ENCODE measurements around the gene CHST11.

Gene CHST11

DNA sequence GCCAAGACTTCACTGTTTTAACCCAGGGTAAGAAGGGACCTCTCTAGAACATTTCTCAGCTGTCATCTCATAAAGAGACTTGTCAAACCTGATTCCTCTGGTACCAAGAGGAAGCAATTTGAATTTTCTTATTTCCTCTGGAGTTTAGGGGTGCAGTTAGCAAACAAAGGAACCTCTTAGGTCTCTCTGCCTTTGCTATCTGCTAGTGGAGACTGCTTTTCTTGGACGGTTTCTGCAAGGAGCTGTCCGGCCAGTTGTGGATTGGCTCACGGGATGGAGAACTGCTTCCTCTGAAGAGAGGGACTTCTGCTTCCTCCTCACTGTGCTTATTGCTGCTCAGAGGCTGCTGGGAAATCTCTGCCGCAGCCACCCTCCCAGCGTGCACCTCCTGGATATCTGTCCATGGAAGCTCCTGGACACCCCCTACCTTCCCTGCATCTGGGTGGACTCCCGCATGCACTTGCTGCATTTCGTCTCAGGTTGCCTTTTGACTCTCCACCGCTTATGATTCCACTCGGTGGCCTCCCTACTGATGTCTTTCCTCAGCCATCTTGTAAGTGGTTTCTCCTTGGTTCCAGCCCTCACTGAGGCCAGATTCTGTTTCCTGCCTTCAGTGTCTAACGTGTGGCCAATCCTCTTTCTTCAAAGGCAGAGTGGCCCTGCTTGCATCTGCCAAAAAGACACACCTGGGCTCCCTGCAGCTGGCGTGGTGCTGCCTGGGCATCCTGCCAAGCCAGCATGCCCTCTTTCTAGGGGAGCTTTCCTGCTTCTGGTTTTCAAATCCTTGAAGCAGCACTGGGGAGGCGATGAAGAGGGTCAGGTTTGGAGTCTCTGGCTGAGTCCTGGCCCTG lies 187.3 kb downstream of the CHST11 start:
- in situ Hi-C loops (cut with MboI; ENCODE audit: low sequenced_read_pairs): no loop called here

DNA sequence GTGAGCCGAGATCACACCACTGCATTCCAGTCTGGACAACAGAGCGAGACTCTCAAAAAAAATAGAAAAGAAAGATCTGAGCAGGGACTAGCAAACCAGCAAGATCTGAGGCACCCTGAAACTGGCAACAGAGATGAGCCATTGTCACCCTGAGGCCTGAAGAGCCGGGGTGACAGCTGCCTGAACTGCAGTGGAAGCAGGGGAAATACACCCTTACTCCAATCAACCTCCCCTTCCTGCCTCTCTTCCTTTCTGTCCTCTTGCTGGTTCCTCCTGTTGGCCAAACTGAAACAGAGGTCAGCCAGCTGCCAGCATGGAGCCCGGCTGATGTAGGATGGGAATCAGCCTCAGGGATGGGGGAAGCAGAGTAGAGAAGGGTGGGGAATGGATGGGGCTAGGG lies 192.0 kb downstream of the CHST11 start:
- in situ Hi-C loops (cut with MboI; ENCODE audit: low sequenced_read_pairs): no loop called here

DNA sequence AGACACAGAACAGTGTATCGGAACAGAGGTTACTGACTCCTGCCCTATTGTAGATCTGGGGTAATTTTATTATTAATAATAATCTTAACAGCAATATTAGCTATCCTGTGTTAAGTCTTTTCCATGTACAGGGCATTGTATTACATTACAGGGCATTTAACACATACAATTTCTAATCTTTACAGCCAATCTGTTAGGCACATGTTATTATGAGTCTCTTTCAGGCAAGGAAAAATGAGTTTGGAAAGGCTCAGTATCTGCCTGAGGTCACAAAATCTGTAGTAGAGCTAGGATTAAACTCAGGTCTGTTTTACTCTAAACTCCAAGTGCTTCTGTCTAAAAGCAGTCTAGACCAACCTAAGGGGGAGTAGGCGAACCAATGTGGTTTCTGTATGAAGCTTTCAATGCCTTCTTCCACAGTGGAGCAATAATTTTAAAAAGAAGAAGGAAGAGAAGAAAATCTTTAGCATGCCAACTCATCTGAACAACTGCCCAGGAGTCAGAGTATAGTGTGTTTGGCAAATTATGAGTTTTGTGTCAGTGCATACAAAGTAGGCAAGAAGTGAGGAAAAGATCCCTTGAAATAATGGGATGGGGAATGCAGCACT lies 192.6 kb downstream of the CHST11 start:
- in situ Hi-C loops (cut with MboI; ENCODE audit: low sequenced_read_pairs): no loop called here

DNA sequence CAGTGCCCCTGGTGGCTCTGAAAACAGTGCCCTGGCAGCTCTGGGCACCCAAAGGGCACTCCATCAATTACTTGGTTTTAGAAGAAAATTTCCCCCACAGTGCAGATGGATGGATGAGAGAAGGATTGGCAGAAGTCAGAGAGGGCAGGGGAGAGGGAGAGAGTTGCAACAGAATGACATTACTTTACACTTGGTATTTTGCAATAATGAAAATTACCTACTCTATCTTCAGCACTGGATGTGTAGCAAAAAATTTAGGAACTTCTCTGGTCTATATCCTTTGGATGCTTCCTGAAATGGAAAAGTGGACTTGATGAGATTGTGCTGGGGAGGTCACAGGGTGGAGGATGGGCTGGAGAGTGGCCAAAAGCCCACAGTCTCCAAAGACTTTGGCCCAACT lies 193.2 kb downstream of the CHST11 start:
- in situ Hi-C loops (cut with MboI; ENCODE audit: low sequenced_read_pairs): no loop called here

DNA sequence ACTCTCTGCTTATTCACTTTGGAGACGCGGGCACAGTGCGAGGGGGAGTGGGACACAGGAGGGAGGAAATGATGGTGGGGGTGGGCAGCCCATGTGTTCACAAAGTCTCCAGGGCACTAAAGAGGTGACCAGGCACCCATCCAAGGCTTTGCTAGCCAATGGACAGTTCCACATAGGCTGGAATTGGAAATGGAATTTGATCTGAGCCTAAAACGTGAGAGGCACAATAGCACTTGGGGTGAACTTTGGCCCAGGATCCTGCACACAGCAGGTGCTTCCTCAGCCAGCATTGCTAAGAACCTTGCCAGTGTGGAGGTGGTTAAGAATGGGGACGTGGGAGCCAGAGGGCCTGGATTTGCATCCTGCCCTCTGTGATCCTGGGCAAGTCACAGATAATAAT lies 193.8 kb downstream of the CHST11 start:
- in situ Hi-C loops (cut with MboI; ENCODE audit: low sequenced_read_pairs): no loop called here

DNA sequence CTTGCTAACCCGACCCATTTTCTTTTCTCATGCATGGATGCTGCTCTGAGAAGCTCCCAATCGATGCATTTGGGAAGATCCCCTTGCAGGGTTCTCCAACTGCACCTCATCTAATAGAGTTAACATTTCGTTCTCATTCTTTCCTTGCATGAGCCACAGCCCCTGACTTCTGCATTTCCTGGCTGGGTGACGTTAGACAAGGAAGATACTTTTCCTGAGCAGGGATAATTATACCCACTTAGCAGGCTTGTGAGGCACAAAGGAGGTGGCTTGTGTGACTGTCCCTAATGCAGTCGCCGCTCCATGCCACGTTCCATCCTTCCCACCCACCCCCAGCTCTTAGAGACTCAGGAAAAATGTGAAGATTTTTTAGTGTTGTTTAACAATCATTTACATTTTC lies 195.1 kb downstream of the CHST11 start:
- in situ Hi-C loops (cut with MboI; ENCODE audit: low sequenced_read_pairs): no loop called here

DNA sequence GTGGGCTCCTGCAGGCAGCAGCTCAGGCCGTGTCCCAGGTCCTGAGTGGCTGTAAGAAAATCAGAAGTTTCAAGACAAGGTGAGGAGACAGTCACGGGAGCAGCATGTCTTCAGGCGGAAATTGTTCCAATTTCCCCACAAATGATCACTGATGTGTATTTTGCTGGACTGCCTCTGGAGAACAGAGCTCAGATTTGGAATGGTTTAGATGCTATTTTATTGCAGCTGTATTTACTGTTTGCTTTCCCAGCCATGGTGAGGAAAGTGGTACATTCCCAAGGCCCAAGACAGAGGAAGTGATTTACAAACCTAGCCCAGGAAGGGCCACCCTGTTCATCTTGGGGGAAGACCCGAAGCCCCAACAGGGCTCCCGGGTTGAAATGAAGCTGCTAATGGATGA lies 195.6 kb downstream of the CHST11 start:
- in situ Hi-C loops (cut with MboI; ENCODE audit: low sequenced_read_pairs): no loop called here

- in situ Hi-C loops (cut with MboI; ENCODE audit: low sequenced_read_pairs): no loop called here
Measured at GRCh38 chr12:104652910-104653309, 196.2 kb downstream of the CHST11 start.

- in situ Hi-C loops (cut with MboI; ENCODE audit: low sequenced_read_pairs): no loop called here
Measured at GRCh38 chr12:104653730-104654664, 197.2 kb downstream of the CHST11 start.

DNA sequence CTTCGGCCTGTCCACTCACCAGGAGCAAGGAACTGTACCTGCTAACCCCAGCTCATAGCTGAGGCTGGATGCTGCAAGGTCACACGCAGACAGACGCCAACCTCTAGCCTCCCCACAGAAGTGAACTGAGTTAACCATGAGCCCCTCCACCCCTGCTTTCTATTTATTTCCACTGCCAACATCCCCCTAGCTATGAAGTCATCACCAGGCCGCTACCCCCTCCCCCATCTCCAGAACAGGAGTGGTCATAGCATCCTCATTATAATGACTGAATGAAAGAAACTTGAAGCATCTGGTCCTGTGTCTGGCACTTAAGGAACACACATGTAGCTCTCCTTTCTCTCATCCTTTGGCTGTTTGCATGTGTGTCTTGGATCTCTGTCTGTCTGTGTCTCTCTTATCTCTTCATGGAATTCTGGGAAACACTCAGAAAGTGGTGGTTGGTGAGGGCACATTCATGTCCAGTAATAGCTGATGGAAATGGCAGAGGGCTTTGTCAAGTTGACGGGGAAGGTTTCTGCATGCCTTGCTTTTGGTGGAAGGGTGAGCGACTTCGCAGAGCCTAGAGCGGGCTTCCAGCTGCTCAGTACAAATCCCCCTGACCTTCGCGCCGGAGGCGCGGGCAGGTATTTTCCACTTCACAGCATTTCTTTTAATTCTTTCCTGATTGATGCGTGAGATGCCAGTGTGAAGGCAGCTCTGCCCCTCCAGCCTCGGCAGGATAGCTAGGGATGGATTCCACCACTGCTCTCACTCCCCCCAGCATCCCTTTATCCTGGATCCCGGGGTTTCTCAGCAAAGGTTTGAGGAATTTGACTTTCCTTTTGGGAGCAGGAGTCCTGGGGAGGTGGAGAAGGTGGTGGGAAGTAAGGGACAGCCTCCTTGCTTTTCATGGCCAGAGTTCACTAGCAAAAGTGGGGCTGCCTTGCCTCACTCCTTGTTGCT lies 198.2 kb downstream of the CHST11 start:
- in situ Hi-C loops (cut with MboI; ENCODE audit: low sequenced_read_pairs): no loop called here

DNA sequence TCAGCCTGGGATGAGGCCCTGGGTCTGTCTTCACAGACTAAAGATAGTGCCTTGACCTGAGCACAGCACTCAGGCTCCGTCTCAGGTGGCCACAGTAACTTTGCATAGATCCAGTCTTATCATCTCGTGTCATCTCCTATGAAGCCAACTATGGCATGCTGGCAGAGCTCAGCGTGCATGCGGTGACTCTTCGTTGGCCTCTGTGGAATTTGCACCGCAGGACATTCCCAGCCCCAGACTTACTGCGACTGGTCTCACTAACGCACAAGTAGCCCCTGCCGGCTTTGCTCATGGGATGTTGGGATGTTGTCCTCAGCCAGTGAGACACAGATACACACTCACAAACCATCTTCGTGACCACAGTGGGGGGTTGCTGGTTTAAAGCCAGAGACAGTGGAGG lies 199.6 kb downstream of the CHST11 start:
- in situ Hi-C loops (cut with MboI; ENCODE audit: low sequenced_read_pairs): no loop called here

- in situ Hi-C loops (cut with MboI; ENCODE audit: low sequenced_read_pairs): no loop called here
Measured at GRCh38 chr12:104656921-104657320, 200.2 kb downstream of the CHST11 start.

DNA sequence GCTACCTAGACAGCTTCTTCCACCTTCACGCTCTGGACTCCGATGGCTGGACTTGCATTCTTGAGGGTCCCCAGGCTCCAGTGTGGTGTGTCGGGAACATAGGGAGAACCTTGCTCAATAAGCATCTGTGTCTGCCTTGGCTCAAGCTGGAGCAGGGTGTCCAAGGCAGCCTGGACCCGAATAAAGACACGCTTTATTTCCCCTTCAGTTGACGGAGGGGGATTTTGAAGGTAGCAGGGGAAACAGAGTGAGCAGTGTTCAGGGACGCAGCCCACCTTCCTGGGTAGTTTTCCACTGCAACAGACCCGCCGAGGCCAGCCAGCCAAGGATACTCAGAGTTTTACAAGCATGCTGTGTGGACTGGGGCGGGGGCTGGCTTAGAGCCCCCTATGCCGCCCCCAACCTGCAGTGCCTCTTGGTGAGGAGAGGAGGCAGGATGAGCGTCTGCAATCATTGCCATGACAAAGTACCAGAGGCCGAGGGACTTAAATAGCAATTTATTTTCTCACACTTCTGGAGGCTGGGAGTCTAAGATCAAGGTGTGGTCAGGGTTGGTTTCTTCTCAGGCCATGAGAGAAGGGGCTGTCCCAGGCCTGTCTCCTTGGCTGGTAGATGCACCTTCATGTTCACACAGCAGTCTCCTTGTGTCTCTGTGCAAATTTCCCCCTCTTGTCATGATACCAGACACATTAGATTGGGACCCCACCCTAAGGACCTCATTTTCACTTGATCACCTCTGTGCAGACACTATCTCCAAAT lies 201.2 kb downstream of the CHST11 start:
- in situ Hi-C loops (cut with MboI; ENCODE audit: low sequenced_read_pairs): no loop called here

GRCh38 chr12:104659058-104659457 lies 202.3 kb downstream of the CHST11 start:
- in situ Hi-C loops (cut with MboI; ENCODE audit: low sequenced_read_pairs): no loop called here

DNA sequence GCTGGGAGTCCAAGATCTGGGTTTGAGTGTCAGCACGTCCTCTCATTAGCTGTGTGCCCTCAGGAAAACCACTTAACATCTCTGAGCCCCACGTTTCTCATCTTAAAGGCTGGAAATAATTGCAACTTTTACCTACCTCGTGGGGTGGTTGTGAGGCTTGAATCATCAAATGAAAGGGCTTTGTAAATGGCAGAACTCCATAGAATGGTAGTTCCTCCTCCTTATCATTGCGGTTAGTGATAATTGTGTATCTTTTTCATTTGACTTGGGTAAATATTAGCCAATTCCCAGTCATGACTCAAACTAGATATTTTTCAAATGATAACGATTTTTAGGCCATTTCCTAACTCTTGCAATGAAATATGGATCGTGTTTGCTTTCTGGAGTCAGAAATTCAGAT lies 205.5 kb downstream of the CHST11 start:
- in situ Hi-C loops (cut with MboI; ENCODE audit: low sequenced_read_pairs): no loop called here

DNA sequence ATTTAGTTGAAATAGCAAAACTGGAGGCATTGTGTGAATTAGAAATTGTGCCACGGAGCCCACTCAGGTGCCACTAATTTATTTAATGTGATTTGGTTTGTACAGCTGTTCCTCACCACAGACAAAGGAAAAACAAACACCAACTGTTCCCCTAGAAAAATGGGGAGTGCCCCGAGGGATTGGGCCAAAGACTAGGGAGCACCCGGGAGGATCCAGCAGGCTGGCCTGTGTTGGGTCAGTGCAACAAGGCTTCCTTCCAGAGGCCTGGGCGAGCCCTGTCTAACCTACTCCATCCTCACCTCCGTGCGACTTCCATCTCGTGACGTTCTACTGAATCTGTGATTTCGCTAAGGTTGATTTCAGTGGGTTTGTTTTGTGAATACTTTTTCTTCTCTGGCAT lies 206.2 kb downstream of the CHST11 start:
- in situ Hi-C loops (cut with MboI; ENCODE audit: low sequenced_read_pairs): no loop called here

DNA sequence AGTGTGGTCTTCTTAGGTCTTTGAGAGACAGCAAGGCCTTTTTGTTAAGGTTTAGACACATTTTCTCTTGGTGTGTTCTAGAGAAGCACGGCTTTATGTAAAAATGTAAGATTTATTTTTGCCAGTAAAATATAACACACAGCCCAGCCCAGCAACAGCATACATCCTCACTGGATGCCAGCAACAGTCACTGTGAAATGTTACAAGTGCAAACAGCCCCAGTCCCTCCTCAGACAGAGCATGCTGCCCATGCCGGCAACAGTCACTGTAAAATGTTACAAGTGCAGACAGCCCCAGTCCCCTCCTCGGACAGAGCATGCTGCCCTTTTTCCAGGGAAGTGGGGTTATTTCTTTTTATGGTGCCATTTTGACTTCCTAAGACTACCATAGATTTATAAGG lies 207.6 kb downstream of the CHST11 start:
- in situ Hi-C loops (cut with MboI; ENCODE audit: low sequenced_read_pairs): no loop called here

GRCh38 chr12:104665296-104665695 lies 208.5 kb downstream of the CHST11 start:
- in situ Hi-C loops (cut with MboI; ENCODE audit: low sequenced_read_pairs): no loop called here

DNA sequence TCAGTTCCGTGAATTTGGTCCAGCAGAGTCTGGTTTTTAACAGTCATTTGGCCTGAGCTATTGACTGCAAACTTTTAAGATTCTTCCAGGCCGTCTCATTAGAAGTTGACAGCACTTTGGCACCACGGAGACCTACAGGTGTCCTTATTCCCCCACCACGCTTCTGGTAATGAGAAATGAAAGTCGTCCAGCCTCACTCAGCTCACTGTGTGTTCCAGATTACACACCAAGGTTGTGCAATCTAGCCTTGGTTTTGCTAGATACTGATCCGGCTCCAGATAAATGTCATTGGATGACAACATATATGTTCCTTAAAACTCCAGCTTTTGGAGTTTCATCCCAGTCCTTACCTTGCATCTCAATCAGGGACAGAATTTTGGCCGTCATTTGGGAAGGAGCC lies 210.4 kb downstream of the CHST11 start:
- in situ Hi-C loops (cut with MboI; ENCODE audit: low sequenced_read_pairs): no loop called here

DNA sequence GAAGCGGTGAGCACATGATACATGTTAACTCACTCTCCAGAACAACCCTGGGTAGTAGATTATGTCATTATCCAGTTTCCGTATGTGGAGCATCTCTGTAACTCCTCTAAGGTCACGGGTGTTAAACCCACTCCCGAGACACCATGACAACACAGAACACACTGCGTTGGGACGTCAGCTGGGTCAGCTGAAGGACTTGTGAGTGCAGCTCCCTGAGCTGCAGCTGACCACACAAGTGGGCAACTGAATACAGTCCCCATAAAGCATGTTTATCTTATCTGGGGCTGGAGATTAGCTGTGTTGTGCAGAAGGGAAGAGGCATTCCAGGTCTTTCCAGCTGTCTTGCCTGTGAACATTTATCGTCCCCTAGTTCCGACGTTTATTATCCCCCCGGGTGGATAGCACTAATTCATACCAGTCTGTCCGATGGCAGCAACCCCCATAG lies 211.5 kb downstream of the CHST11 start:
- in situ Hi-C loops (cut with MboI; ENCODE audit: low sequenced_read_pairs): no loop called here

All from hTERT RPE-1 (cell line).